HEK293 (cell line): Measurements from ENCODE around the gene ABCB10.

Experiments
- CTCF ChIA-PET: fragments of 350-600 bp; formaldehyde crosslinking; extraction: SDS; loops from one replicate; lab custom pipeline; 2021; ENCODE audit warnings: antibody characterized with exemption; lab: Yijun Ruan, JAX
- POLR2A ChIA-PET: fragments of 300-600 bp; formaldehyde crosslinking; extraction: SDS; loops from one replicate; lab custom pipeline; 2020; ENCODE audit warnings: antibody characterized with exemption, inconsistent platforms; lab: Yijun Ruan, JAX
- H3K27ac ChIP-seq: fragments of 200-500 bp; sonication (Bioruptor generic); 2 replicates; pipeline ENCODE4 v1.5.1; 2014; ENCODE audit warnings: low read depth, low read length, control low read depth, inconsistent platforms; ENCODE audit errors: extremely low read depth
- H3K36me3 ChIP-seq, 2 experiments: fragments of 200-500 bp in 1 of 2; sonication (Bioruptor generic) in 1 of 2; 1 replicate in 1 of 2; 2 replicates in 1 of 2; pipeline ENCODE4 v1.5.1; 2014 to 2017; ENCODE audit warnings: inconsistent platforms in 2 of 2, low read length in 2 of 2; ENCODE audit not compliant: control insufficient read depth in 2 of 2, insufficient read depth in 1 of 2
- H3K4me1 ChIP-seq: fragments of 200-500 bp; sonication (Bioruptor generic); 2 replicates; pipeline ENCODE4 v1.5.1; 2014; ENCODE audit warnings: mild to moderate bottlenecking, low read length, inconsistent platforms; ENCODE audit not compliant: control insufficient read depth, insufficient read depth
- H3K4me3 ChIP-seq: 2 replicates; pipeline ENCODE4 v1.5.1; 2011; ENCODE audit warnings: low read depth, mild to moderate bottlenecking, control low read depth, low read length, moderate library complexity
- H3K9me3 ChIP-seq: fragments of 200-500 bp; sonication (Bioruptor generic); 2 replicates; pipeline ENCODE4 v1.5.1; 2014; ENCODE audit warnings: low read depth, low read length, inconsistent platforms; ENCODE audit not compliant: control insufficient read depth, insufficient read depth
- AEBP2 ChIP-seq: fragments of 450-650 bp; formaldehyde crosslinking; IDR thresholded peaks from 2 replicates; pipeline ENCODE4 v1.5.1; 2016; ENCODE audit warnings: missing biosample characterization, missing genetic modification characterization, borderline replicate concordance
- BCL6B ChIP-seq: fragments of 450-650 bp; formaldehyde crosslinking; IDR thresholded peaks from 2 replicates; pipeline ENCODE4 v1.5.1; 2017; ENCODE audit warnings: missing biosample characterization, missing genetic modification characterization
- GLIS1 ChIP-seq: fragments of 450-650 bp; formaldehyde crosslinking; IDR thresholded peaks from 2 replicates; pipeline ENCODE4 v1.5.1; 2016; ENCODE audit warnings: missing biosample characterization, missing genetic modification characterization
- INSM2 ChIP-seq: fragments of 450-650 bp; formaldehyde crosslinking; IDR thresholded peaks from 2 replicates; pipeline ENCODE4 v1.5.1; 2016; ENCODE audit warnings: missing biosample characterization, missing genetic modification characterization
- KLF17 ChIP-seq: fragments of 450-650 bp; formaldehyde crosslinking; IDR thresholded peaks from 2 replicates; pipeline ENCODE4 v1.5.1; 2016; ENCODE audit warnings: missing biosample characterization, missing genetic modification characterization
- KLF7 ChIP-seq: fragments of 450-650 bp; formaldehyde crosslinking; IDR thresholded peaks from 2 replicates; pipeline ENCODE4 v1.5.1; 2016; ENCODE audit warnings: missing biosample characterization, missing genetic modification characterization, borderline replicate concordance
- SALL2 ChIP-seq: fragments of 450-650 bp; formaldehyde crosslinking; IDR thresholded peaks from 2 replicates; pipeline ENCODE4 v1.5.0; 2017; ENCODE audit warnings: missing biosample characterization, mild to moderate bottlenecking, missing genetic modification characterization, borderline replicate concordance
- SCRT2 ChIP-seq: fragments of 450-650 bp; formaldehyde crosslinking; IDR thresholded peaks from 2 replicates; pipeline ENCODE4 v1.5.1; 2016; ENCODE audit warnings: missing biosample characterization, missing genetic modification characterization
- TCF7L2 ChIP-seq: IDR thresholded peaks from 2 replicates; pipeline ENCODE4 v1.6.1; 2011; ENCODE audit warnings: low read depth, mild to moderate bottlenecking, inconsistent platforms, low read length, moderate library complexity, borderline replicate concordance
- ZBTB26 ChIP-seq: fragments of 450-650 bp; formaldehyde crosslinking; optimal IDR thresholded peaks from 2 replicates; pipeline ENCODE3; 2016; ENCODE audit warnings: missing biosample characterization, mild to moderate bottlenecking, missing genetic modification characterization
- ZNF133 ChIP-seq: fragments of 450-650 bp; formaldehyde crosslinking; IDR thresholded peaks from 2 replicates; pipeline ENCODE4 v1.5.1; 2016; ENCODE audit warnings: missing biosample characterization, missing genetic modification characterization
- ZNF2 ChIP-seq: fragments of 450-650 bp; formaldehyde crosslinking; IDR thresholded peaks from 2 replicates; pipeline ENCODE4 v1.5.1; 2016; ENCODE audit warnings: missing biosample characterization, missing genetic modification characterization
- ZNF221 ChIP-seq: fragments of 450-650 bp; formaldehyde crosslinking; IDR thresholded peaks from 2 replicates; pipeline ENCODE4 v1.5.1; 2017; ENCODE audit warnings: missing biosample characterization, missing genetic modification characterization, borderline replicate concordance
- ZNF248 ChIP-seq: fragments of 450-650 bp; formaldehyde crosslinking; IDR thresholded peaks from 2 replicates; pipeline ENCODE4 v1.5.1; 2017; ENCODE audit warnings: missing biosample characterization, missing genetic modification characterization
- ZNF274 ChIP-seq, 2 experiments: fragments of 200-500 bp in 1 of 2; fragments of 450-650 bp in 1 of 2; sonication (Bioruptor generic) in 1 of 2; formaldehyde crosslinking in 1 of 2; IDR thresholded peaks; 2 replicates each; pipeline versions ENCODE4 v1.5.1 to v1.6.1; 2014 to 2016; ENCODE audit warnings: borderline replicate concordance in 1 of 2, inconsistent platforms in 1 of 2, low read length in 1 of 2, missing biosample characterization in 1 of 2, missing genetic modification characterization in 1 of 2
- ZNF311 ChIP-seq: fragments of 450-650 bp; formaldehyde crosslinking; IDR thresholded peaks from 2 replicates; pipeline ENCODE4 v1.5.1; 2017; ENCODE audit warnings: missing biosample characterization, missing genetic modification characterization, borderline replicate concordance
- ZNF324 ChIP-seq: fragments of 450-650 bp; formaldehyde crosslinking; IDR thresholded peaks from 2 replicates; pipeline ENCODE4 v1.5.1; 2016; ENCODE audit warnings: missing biosample characterization, missing genetic modification characterization
- ZNF335 ChIP-seq: fragments of 450-650 bp; formaldehyde crosslinking; conservative IDR thresholded peaks from 2 replicates; pipeline ENCODE4 v1.5.1; 2016; ENCODE audit warnings: missing biosample characterization, missing genetic modification characterization
- ZNF571 ChIP-seq: fragments of 450-650 bp; formaldehyde crosslinking; IDR thresholded peaks from 2 replicates; pipeline ENCODE4 v1.5.0; 2017; ENCODE audit warnings: missing biosample characterization, missing genetic modification characterization
- ZNF626 ChIP-seq: fragments of 450-650 bp; sonication (Bioruptor Pico); formaldehyde crosslinking; IDR thresholded peaks from 2 replicates; pipeline ENCODE4 v1.5.1; 2018; ENCODE audit warnings: missing biosample characterization, missing genetic modification characterization, inconsistent platforms
- ZNF692 ChIP-seq: fragments of 450-650 bp; formaldehyde crosslinking; IDR thresholded peaks from 2 replicates; pipeline ENCODE4 v1.5.1; 2016; ENCODE audit warnings: missing biosample characterization, missing genetic modification characterization
- ZSCAN4 ChIP-seq: fragments of 450-650 bp; formaldehyde crosslinking; IDR thresholded peaks from 2 replicates; pipeline ENCODE4 v1.5.1; 2017; ENCODE audit warnings: missing biosample characterization, missing genetic modification characterization

ABCB10 gene

GRCh38 chr1:229479660-229480399 lies 78.7 kb downstream of the ABCB10 start:
- TF ChIP-seq KLF17 (tag by site-specific recombination) (no peak), ZNF335 (no peak), SCRT2 (tag by site-specific recombination) (no peak), ZNF248 (tag by site-specific recombination) (no peak), INSM2 (no peak), ZNF324 (no peak), ZNF692 (tag by site-specific recombination) (no peak)
- Histone ChIP-seq H3K27ac (no peak overlapping the region), H3K4me1 (no peaks in the 10 kb centered on the region), H3K9me3 (no peaks in the 10 kb centered on the region), H3K36me3 (peaks cover 69 to 90% of the 10 kb centered on the region in 2 experiments), H3K4me3 (no peak overlapping the region)
- ChIA-PET POLR2A (interaction anchor here (0.7 to 1.0 kb wide), 2 partner anchors 11 to 12 kb away, joined by 3 to 4 read pairs; no protein-coding TSS in a partner anchor), CTCF (interaction anchor here (0.6 to 7.9 kb wide), 10 partner anchors 10 to 1071 kb away, joined by 3 to 138 read pairs (median 4); no protein-coding TSS in a partner anchor)

- Histone ChIP-seq H3K9me3 (no peaks in the 10 kb centered on the region), H3K27ac (no peak overlapping the region), H3K36me3 (peaks cover 66 to 93% of the 10 kb centered on the region in 2 experiments), H3K4me1 (no peaks in the 10 kb centered on the region), H3K4me3 (no peak overlapping the region)
- POLR2A ChIA-PET, result no interaction called here
- CTCF ChIA-PET, result interaction anchor here (0.6 to 7.9 kb wide), 3 partner anchors 222 to 261 kb away, joined by 3 to 138 read pairs (median 5); no protein-coding TSS in a partner anchor
- TF ChIP-seq ZNF274 (IDR thresholded peaks at IDR 0.05; ENCODE audit: low read length) (no peak), ZNF274 (tag by site-specific recombination; IDR thresholded peaks at IDR 0.05; ENCODE audit: borderline replicate concordance) (no peak), ZNF221 (tag by site-specific recombination) (no peak), ZNF133 (tag by site-specific recombination) (no peak), ZSCAN4 (tag by site-specific recombination) (no peak), ZNF2 (tag by site-specific recombination) (no peak), ZBTB26 (tag by site-specific recombination) (no peak), GLIS1 (tag by site-specific recombination) (no peak), SALL2 (tag by site-specific recombination) (no peak), TCF7L2 (no peak), AEBP2 (tag by site-specific recombination) (no peak), KLF7 (no peak), BCL6B (tag by site-specific recombination) (no peak), ZNF626 (tag by site-specific recombination) (no peak), ZNF311 (tag by site-specific recombination) (no peak), ZNF571 (tag by site-specific recombination) (no peak)
Measured at GRCh38 chr1:229478852-229479251, 79.7 kb downstream of the ABCB10 start.
